ENCODE data around the gene UPK2. TPM values are rescaled to one million over a fixed set of nuclear protein-coding genes. Genes with fewer than 3 reads are reported as not detected.

The UPK2 gene
- total and polyA plus RNA-seq, 2 of the 13 experiments (the other 11 are each of a cell fraction or from before 2014, with no cell fraction given), result not detected

GRCh38 chr11:118917481-118918127, 38.5 kb upstream of the UPK2 start (continued):
- TF ChIP-seq AKNA (CRISPR knock-in tag; IDR thresholded peaks at IDR 0.05; ENCODE audit: borderline replicate concordance) (no peak), SRSF4 (IDR thresholded peaks at IDR 0.05; ENCODE audit: low read depth, low read length, poor library complexity, severe bottlenecking) (no peak), ZNF777 (CRISPR knock-in tag; IDR thresholded peaks at IDR 0.05) (no peak), GRHL1 (CRISPR knock-in tag; conservative IDR thresholded peaks at IDR 0.05) (no peak), U2AF2 (IDR thresholded peaks at IDR 0.05; ENCODE audit: low read depth, low read length) (no peak), KDM5B (CRISPR knock-in tag; IDR thresholded peaks at IDR 0.05; ENCODE audit: borderline replicate concordance) (no peak; the same call in 1 of the 2 replicates), UBTF (CRISPR knock-in tag; IDR thresholded peaks at IDR 0.05) (no peak; the same call in 1 of the 2 replicates), KDM5A (IDR thresholded peaks at IDR 0.05; ENCODE audit: borderline replicate concordance, low read length) (no peak), ZNF224 (CRISPR knock-in tag; IDR thresholded peaks at IDR 0.05) (0 out of 2 replicates have a peak, but pooled peaks have one; percentile 25), ZNF205 (CRISPR knock-in tag; IDR thresholded peaks at IDR 0.05) (no peak), ZFYVE20 (CRISPR knock-in tag; IDR thresholded peaks at IDR 0.05; ENCODE audit: borderline replicate concordance, low read depth) (no peak), ZNF503 (CRISPR knock-in tag; IDR thresholded peaks at IDR 0.05) (no peak), PHF8 (CRISPR knock-in tag; IDR thresholded peaks at IDR 0.05) (no peak), HOXA5 (CRISPR knock-in tag; IDR thresholded peaks at IDR 0.05) (no peak), ZNF510 (CRISPR knock-in tag; IDR thresholded peaks at IDR 0.05; ENCODE audit: low read depth) (no peak), TERF1 (CRISPR knock-in tag; IDR thresholded peaks at IDR 0.05) (no peak), MTF1 (CRISPR knock-in tag; IDR thresholded peaks at IDR 0.05) (no peak)

Measured in HepG2 (cell line).